GM21515 (cell line): ENCODE data around the gene NHLRC4.
A peak's percentile ranks its signal among the peaks of the same experiment; 100 is the strongest.

Experiments used
- ATAC-seq: cut with Tn5 transposase; IDR thresholded peaks from one replicate; pipeline ENCODE4 v1.9.1; 2021; ENCODE audit not compliant: unreplicated experiment

NHLRC4 gene

GRCh38 chr16:566475-567372, at the start of gene NHLRC4:
TSS of gene NHLRC4 (plus strand) at chr16:567005. CDS start at chr16:568048, 1,043 bp downstream.
- ATAC-seq: no peak

GRCh38 chr16:518858-519257, 47.9 kb upstream of the NHLRC4 start:
- no peak for ATAC-seq

- no peak for ATAC-seq
These were observed 47.4 kb upstream of the NHLRC4 start for GRCh38 chr16:519425-519824.

- ATAC-seq: no peak
These were observed 46.7 kb upstream of the NHLRC4 start for GRCh38 chr16:519841-520687.

GRCh38 chr16:520847-521246, 46.0 kb upstream of the NHLRC4 start:
- no peak for ATAC-seq

GRCh38 chr16:521381-522210, 45.2 kb upstream of the NHLRC4 start:
- no peak for ATAC-seq

GRCh38 chr16:522320-523096, 44.3 kb upstream of the NHLRC4 start:
- no peak for ATAC-seq

- ATAC-seq: no peak
These were observed 43.6 kb upstream of the NHLRC4 start for GRCh38 chr16:523097-523741.

GRCh38 chr16:524274-525040, 42.3 kb upstream of the NHLRC4 start:
- no peak for ATAC-seq

- ATAC-seq: no peak
These were observed 41.7 kb upstream of the NHLRC4 start for GRCh38 chr16:525123-525519.

- ATAC-seq: no peak
These were observed 41.2 kb upstream of the NHLRC4 start for GRCh38 chr16:525520-526180.

- no peak for ATAC-seq
These were observed 40.4 kb upstream of the NHLRC4 start for GRCh38 chr16:526181-527014.

- peak; percentile 64 for ATAC-seq
These were observed 39.5 kb upstream of the NHLRC4 start, which contains the start of gene CAPN15 for GRCh38 chr16:527015-527903. TSS of gene CAPN15 (plus strand) at chr16:527712. CDS start at chr16:546839, 19,127 bp downstream.

GRCh38 chr16:528111-529011, 38.4 kb upstream of the NHLRC4 start:
- no peak for ATAC-seq

- no peak for ATAC-seq
These were observed 37.7 kb upstream of the NHLRC4 start for GRCh38 chr16:529012-529575.
